Stimulated activated CD4-positive, alpha-beta T cell treated with anti-CD3 and anti-CD28 coated beads, TNF-alpha, amount 100 ng/mL, for 1 hour (primary cell): ENCODE measurements around the gene FAM170B.

Experiments
- DNase-seq, 3 donors: peaks; one replicate each; pipeline ENCODE4 v3.0.0-alpha.2; 2020; ENCODE audit warnings: low read depth in 3 of 3, low spot score in 1 of 3

FAM170B gene

DNA sequence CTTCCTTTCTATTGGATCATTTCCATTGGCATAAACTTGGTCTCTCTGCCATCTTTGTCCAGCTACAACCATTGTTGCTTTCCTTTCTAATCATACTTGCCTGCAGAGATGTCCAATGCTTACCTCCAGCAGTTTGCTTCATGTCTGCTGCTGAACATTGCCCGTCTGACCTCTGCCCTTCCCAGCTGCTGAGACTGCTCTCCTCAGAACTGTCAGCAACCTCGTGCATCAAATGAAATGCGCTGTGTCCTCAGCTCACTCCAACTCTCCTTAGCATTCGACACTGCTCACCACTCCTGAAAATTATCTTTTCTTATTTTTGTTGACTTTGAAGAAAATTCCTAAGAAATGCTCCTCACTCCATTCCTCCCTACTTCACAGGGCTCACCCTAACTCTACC, 5.0 kb downstream of the FAM170B start:
- DNase-seq, result no peak

DNA sequence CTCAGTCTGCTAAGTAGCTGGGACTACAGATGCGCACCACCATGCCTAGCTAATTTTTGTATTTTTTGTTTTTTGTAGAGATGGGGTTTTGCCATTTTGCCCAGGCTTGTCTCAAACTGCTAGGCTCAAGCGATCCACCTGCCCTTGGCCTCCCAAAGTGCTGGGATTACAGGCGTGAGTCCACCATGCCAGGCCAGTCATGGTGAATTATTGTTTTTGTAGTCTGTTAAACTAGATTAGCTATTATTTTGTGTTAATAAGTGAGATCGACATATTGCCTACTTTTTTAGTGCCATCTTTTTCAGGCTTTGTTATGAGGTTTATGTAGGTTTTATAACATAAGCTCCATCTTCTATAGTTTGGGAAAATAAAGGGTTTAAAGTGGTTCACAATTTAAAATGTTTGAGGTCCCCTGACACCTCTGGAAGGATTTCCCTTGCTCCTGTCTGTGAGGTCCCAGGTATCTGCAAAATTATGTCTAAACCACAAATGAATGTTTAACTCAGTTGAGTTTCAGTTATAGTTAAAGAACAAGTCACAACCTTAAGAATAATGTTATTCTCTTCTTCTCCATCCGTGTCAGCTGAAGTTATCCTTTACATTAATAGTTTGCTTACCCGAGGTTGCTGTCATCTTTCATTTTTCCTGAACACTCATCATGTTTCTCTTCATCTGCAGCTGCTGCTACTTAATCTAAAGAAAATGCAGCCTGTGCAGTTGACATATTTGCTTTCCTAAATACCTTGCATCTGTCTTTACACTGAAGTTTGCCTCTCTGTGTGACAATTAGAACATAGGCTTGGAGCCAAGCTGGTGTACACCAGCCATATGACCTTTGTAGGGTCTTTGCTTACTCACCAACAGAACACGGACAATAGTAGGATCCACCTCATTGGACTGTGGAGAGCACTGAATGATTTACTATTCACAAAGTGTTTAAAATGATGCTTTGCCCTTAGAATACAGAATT, 9.6 kb downstream of the FAM170B start:
- DNase-seq, result no peak

DNA sequence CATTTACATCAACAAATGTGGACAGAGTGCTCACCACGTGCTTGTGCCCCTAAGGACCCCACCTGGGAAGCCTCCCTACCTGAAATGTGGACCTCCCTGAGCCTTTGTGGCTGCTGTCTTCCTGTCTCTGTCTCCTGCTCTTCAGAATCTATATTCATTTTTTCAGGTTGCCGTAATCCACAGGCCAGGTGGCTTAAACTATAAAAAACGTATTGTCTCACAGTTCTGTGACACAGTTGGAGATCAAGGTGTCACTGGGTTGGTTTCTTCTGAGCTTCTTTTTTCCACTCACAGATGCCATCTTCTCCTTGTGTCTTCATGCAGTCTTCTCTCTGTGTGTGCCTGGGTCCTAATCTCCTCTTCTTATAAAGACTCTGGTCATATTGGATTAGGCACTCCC, 12.9 kb downstream of the FAM170B start:
- no peak for DNase-seq

DNA sequence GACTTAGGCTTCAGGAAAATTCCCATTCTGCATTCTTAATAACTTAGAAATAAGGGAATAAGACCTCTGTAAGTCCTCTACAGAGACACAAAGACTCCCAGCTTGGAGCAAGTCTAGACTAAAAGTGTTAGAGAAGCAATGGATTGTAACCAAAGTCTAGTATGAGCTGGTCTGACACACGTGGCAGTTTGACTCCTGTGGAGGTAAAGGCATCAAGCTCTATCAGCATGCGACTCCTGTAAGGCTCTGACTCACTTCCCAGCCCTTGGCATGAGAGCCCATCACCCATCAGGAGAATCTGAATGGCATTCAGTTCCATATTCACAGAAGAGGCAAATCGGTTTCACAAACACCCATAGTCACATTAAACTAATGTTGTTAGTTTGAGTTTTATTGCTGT, 14.1 kb downstream of the FAM170B start:
- DNase-seq, result no peak

- DNase-seq, result no peak
Measured at GRCh38 chr10:49118430-49119074, 15.3 kb downstream of the FAM170B start.

DNA sequence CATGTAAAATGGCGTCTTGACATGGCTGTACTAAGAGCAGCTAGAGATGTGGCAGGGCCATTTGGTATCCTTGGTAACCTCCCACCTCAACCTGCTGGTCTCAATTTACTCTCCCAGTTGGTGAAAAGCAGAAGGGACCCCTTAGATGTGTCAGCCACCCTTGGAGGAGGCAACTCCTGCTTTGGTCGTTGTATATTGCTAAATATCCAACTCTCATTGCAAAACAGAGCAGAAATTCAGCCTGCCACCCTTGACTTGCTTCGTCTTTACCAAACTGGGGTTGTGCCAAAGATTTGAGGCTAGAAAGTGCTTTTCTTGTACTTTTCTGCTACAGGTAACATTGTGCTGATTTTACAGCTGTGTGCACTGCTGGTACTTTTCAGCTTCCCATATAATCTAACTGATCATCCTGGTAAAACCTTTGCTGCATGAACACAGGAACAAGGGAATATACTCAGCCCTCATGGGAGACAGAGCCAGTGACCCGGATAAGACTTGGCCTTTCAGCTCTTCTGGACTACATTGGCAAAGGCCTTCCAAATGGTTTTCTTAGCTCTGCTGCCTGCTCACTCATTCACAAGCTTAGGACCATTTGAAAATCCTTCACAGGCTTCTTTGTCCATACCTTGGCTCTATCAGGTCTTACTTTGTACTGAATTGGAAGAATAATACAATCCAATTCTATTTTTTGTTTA, 16.3 kb downstream of the FAM170B start:
- no peak for DNase-seq

DNA sequence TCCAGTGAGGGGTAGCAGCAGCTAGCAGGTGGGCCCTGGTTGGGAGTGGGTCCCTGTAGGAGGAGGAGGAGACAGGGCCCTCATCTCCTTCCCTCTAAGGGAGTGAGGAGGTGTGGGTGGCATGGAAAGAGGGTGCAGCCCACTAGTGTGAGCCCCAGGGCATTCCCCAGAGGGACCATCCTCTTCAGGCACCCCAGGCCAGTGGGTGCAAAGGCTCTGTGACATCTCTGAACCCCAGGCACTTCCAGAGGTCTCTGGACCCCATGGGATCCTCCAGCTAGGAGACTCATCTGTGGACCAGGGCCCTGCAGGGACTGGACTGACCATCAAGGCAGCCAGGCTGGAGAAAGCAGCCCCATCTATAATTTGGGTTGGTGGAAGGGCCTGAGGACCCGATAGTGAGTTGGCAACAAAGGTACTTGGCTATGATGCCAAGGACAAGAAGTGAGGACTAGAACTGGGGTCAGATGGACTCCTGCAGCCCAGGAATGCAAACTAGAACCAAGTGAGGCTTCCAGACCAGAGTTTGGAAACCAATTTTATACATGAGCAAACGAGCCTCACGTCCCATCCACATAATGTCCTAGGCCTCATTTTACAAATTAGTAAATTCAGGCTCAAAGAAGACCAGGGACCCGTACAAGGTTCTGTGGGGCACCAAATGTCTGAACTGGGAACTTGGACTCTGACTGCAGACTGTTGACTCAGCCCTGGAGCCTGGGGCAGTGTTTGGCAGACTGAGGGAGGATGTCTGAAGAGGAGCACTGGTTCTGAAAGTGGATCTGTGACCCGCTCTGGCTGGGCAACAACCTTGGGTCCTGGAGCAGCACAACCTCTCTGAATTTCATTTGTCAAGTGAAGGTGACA, 17.1 kb downstream of the FAM170B start:
- DNase-seq, result no peak

GRCh38 chr10:49115796-49116508, 17.9 kb downstream of the FAM170B start:
- DNase-seq, result no peak

GRCh38 chr10:49115015-49115795, 18.6 kb downstream of the FAM170B start, which contains the start of gene VSTM4:
VSTM4 (minus strand) TSS chr10:49115522; CDS start chr10:49115485, 37 bp downstream.
- no peak for DNase-seq

- DNase-seq, result no peak
Measured at GRCh38 chr10:49114718-49115014, 19.2 kb downstream of the FAM170B start.

GRCh38 chr10:49113741-49114141, 20.1 kb downstream of the FAM170B start:
- DNase-seq, result no peak

DNA sequence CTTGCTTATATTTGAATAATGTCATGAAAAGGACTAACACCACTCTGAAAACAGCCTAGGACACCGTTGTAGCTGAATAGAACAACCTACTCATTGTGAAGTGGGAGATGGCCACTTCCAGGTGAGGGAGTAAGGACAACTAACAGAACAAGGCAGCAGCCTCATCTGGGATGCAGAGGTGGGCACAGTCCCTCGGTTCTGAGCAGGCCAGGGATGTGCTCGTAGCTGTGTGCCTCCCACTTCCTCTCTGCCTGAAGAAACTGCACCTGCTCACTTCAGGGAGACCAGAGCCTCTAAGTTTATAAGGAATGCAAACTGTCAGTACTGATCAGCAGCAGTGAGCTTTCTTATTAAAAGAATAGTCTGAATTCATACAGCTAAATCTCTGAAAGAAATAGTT, 21.0 kb downstream of the FAM170B start:
- no peak for DNase-seq

DNA sequence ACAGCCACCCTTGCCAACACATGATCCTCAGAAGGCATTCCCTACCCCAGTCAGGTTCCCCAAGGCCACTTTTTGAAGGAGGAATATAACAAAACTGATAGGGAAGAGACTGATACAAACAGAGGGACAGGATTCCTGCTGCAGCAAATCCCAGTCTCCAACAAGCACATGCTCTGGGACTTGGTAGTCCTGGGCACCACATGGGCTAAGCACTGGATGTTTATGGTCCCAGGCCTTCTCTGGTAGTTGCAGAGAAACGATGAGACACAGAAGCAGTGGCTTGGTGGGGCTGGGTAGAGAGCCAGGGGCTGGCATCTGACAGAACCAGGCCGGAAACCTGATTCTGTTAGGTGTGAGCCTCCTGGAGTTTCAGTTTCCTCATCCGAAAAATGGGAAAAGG, 21.7 kb downstream of the FAM170B start:
- DNase-seq, result no peak

DNA sequence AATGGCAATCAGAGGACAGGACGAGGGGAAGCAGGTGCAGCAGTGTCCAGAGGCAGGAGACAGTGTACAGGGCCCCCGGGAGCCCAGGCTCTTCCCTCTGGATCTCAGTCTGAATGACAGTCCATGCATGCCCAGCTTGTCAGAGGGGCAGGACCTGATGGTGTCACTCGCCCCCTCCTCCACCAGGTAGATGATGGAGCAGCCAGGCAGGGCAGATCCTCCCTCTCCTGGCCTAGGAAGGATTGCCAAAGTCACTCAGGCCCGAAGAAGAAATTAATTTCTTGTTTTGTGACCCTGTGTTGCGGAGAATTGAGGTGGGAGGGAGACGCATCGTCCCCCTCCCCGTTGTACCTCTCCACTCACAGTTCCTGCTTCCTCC, 22.5 kb downstream of the FAM170B start:
- no peak for DNase-seq

- DNase-seq, result no peak
Measured at GRCh38 chr10:49110684-49111319, 23.0 kb downstream of the FAM170B start.

DNA sequence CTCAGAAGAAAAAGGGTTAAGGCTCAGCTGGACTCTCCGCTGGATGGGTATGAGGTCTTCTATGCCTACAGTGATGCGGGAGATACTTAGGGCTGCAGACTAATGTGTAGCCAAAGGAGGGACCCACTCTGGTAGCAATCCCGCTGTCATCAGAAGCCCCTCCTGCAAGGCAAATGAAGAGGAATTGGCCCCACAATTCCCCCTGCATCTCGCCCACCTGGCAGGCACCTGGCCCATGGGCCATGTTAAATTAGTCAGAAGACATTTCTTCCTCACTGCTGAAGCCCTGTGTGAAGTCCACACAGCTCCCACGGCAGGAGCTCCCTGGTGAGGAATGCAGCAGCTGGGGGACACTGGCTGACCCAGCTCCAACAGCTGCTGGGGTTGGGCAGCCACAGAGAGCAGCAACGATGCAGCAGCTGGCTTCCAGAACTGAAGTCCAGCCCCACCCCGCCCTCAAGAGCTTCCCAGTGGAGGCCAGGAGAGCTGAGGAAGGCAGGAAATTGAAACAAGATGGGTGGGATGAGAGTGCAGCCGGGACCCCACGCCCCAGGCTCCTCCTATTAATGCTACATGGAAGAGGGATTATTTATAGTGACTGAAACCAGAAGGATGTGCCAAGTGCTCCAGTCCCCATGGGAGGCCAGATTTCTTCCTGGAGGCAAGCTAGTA, 24.0 kb downstream of the FAM170B start:
- no peak for DNase-seq

- no peak for DNase-seq
Measured at GRCh38 chr10:49108656-49109055, 25.2 kb downstream of the FAM170B start.

DNA sequence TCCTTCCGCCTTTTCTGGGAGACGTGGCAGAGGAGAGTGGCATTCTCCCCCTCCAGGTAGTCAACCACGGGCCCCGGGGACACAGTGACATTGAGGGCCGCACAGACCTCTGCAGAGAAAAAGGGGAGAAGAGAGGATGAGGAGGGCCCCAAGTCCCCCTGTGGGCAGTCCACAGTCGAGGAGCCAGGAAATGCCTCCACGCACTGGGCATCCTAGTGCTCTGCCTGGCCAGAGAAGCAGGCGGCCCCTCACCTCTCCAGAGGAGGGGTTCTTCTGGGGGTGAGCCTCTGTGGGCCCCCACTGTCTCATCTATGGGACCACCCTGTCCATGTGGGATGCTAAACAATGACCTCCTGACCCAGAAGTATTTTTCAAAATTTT, 25.9 kb downstream of the FAM170B start:
- no peak for DNase-seq
